Ovary (tissue), 9 donors: Measurements from ENCODE around the gene GRB2. TPM values are rescaled to one million over a fixed set of nuclear protein-coding genes. Genes with fewer than 3 reads are reported as not detected.

ENCODE experiments used
- DNase-seq, 5 donors: peaks; one replicate each; pipeline ENCODE4 v3.0.0-alpha.2; 2019 to 2020
- H3K27ac ChIP-seq, 2 donors: fragments of 200-600 bp; one replicate each; pipeline versions ENCODE4 v1.5.1 to v1.8.0; 2019 to 2022
- H3K27me3 ChIP-seq: fragments of 200-600 bp; one replicate; pipeline ENCODE4 v1.8.0; 2022
- H3K36me3 ChIP-seq: fragments of 200-600 bp; sonication (generic); one replicate; pipeline ENCODE4 v1.5.1; 2019
- H3K4me1 ChIP-seq: one replicate; pipeline ENCODE4 v1.8.1; 2013; ENCODE audit warnings: mild to moderate bottlenecking, moderate library complexity; ENCODE audit not compliant: insufficient read depth
- H3K4me3 ChIP-seq: fragments of 200-600 bp; sonication (generic); one replicate; pipeline ENCODE4 v1.5.1; 2017
- H3K9me3 ChIP-seq, 2 donors: fragments of 200-600 bp in 1 of 2; sonication (generic) in 1 of 2; one replicate each; pipeline versions ENCODE4 v1.5.1 to v1.8.1; 2013 to 2019; ENCODE audit warnings: mild to moderate bottlenecking in 1 of 2, moderate library complexity in 1 of 2
- EP300 ChIP-seq: sonication (generic); formaldehyde crosslinking; IDR thresholded peaks from one replicate; pipeline ENCODE4 v1.6.1; 2017; ENCODE audit warnings: antibody characterized with exemption
- POLR2A ChIP-seq: fragments of 450-650 bp; IDR thresholded peaks from one replicate; pipeline ENCODE4 v1.6.1; 2017; ENCODE audit warnings: antibody characterized with exemption, mild to moderate bottlenecking, moderate library complexity
- WGBS, 3 donors: extraction: QIAGEN DNeasy Blood & Tissue Kit in 1 of 3; methylation state at CpG; one replicate each; pipeline versions ENCODE4 v1.1.5 to v1.1.7; 2013 to 2017; 5-methylcytosine and 5-hydroxymethylcytosine counted together
- intact Hi-C, 4 donors: fragments of 100-400 bp; cut with DNase I; formaldehyde crosslinking; loops; one replicate each; pipeline versions ENCODE4 v1.11.0 to v1.15.1; 2022 to 2023
- polyA plus RNA-seq, 2 donors: library from polyadenylated mRNA; stranded (reverse); fragments of 200-250 nt in 1 of 2; fragments of 350-450 nt in 1 of 2; fragmentation: Illumina TruSeq in 1 of 2; extraction: RNeasy Lipid Tissue Mini Kit (QIAGEN cat#74804) in 1 of 2; gene quantifications; one replicate each; pipeline ENCODE4 v1.2.3, GENCODE V29; 2013 to 2014
- total RNA-seq, 7 donors: library from RNA; depleted of rRNA in 2 of 7; stranded (reverse); fragments of >200 nt in 2 of 7; fragmentation: NEBNext Ultra II Directional in 3 of 7; extraction: Animal tissue kit (Norgen Biotek cat#: 25700) in 3 of 7; gene quantifications; one replicate each; pipeline versions ENCODE4 v1.1.0 to v1.2.4, GENCODE V29; 2016 to 2023
- TF ChIP-seq, protein P1 (sequence below), 3 donors: fragments of 450-650 bp in 2 of 3; fragments of 200-600 bp in 1 of 3; IDR thresholded peaks; one replicate each; pipeline versions ENCODE4 v1.5.1 to v1.8.0; 2016 to 2022; ENCODE audit warnings: antibody characterized with exemption in 3 of 3, mild to moderate bottlenecking in 1 of 3
- donor health status: DM: no; HTN: no; CAD: no; lungs with moderate emphysema.
- donor health status: DM: no; HTN: no; CAD: no.
- donor health status: Bipolar disorder and iron deficiency.
- donor health status: DM: yes; HTN: yes; CAD: no.
- donor health status: DM: no; HTN: no; CAD: no.
- donor health status: DM: yes; HTN: yes; CAD: no.

GRB2 gene
- total and polyA plus RNA-seq, 9 donors, result 41.5 to 88.2 (median 62.6) TPM

DNA sequence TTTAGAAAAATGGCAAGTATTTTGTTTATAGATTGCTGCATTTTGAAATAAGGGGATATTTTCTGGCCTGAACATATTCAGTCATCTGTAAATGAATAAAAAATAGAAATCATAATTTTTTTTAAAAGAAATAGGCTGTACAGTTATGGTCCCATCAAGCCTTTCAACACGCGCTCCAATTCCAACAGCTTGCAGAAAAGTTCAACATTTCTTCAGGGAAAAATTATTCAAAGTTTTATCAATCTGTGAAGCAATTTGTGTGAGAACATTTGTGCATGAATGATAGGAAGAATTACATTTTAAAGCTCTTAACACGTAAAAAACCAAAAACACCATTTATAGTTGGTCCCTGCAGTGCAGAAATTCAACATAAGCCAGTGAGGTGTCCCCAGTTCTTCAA is 65.5 kb downstream of the GRB2 start:
- peaks cover 1% of the 10 kb centered on the region for H3K4me1 ChIP-seq
- no peak overlapping the region for H3K4me3 ChIP-seq
- 89 to 90% (median 90%) methylated on average over 3 of the region's 3 CpGs for WGBS, 3 donors
- no peaks in the 10 kb centered on the region for H3K36me3 ChIP-seq
- H3K27ac ChIP-seq, result no peak overlapping the region
- H3K9me3 ChIP-seq, result no peaks in the 10 kb centered on the region
- DNase-seq, result no peak
- TF ChIP-seq, protein P1, sequence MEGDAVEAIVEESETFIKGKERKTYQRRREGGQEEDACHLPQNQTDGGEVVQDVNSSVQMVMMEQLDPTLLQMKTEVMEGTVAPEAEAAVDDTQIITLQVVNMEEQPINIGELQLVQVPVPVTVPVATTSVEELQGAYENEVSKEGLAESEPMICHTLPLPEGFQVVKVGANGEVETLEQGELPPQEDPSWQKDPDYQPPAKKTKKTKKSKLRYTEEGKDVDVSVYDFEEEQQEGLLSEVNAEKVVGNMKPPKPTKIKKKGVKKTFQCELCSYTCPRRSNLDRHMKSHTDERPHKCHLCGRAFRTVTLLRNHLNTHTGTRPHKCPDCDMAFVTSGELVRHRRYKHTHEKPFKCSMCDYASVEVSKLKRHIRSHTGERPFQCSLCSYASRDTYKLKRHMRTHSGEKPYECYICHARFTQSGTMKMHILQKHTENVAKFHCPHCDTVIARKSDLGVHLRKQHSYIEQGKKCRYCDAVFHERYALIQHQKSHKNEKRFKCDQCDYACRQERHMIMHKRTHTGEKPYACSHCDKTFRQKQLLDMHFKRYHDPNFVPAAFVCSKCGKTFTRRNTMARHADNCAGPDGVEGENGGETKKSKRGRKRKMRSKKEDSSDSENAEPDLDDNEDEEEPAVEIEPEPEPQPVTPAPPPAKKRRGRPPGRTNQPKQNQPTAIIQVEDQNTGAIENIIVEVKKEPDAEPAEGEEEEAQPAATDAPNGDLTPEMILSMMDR (IDR thresholded peaks at IDR 0.05), result no peak
- no peak for TF ChIP-seq EP300
- TF ChIP-seq POLR2A, result no peak
- H3K27me3 ChIP-seq, result no peaks in the 10 kb centered on the region
- intact Hi-C loops, result loop anchor here in 1 of 4 donors (2.0 kb wide), 1 partner anchor 33 kb away; no protein-coding TSS in a partner anchor

DNA sequence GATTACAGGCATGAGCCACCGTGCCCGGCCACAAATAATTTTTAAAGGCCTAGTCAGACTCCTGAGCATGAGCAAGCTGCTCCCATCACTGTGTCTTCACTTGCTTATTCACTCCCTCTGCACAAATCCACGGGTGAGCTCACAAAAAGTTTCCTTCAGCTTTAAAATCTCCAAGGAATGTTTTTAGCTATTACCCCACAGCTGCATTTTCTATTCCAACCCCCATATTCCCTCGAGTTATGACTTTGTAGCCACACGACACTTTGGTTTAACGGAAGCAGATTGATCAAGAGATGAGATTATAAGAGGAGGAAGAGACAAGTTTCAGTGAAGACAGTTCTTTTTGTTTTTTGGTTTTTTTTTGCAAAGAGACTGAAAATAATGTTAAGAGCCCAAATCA is 67.1 kb downstream of the GRB2 start:
- no peaks in the 10 kb centered on the region for H3K36me3 ChIP-seq

DNA sequence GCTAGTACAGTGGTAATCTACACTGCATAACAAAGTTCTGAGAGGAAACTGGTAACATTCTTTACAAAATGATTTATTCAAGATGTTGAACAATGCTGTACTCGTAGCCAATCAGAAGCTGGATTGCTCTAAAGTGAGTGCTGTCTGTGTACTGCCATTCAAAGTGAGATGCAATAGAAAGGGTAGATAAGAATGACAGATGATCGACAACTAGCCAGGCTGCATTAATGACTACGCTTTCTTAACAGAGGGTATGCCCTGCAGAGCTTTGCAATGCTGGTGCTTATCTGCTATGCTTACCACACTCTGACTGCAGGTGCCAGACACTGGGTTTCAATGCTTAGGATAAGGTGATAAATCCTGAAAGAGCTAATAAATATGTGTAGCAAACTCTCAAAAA is 70.2 kb downstream of the GRB2 start:
- H3K36me3 ChIP-seq, result no peaks in the 10 kb centered on the region
- intact Hi-C loops, result no loop called here
- DNase-seq, result no peak
- 89 to 93% (median 90%) methylated on average over 3 of the region's 3 CpGs for WGBS, 3 donors
- H3K27ac ChIP-seq, result no peak overlapping the region
- TF ChIP-seq EP300, result no peak
- TF ChIP-seq, protein P1 (IDR thresholded peaks at IDR 0.05), result no peak
- H3K4me1 ChIP-seq, result peaks cover 9% of the 10 kb centered on the region
- H3K4me3 ChIP-seq, result no peak overlapping the region
- no peaks in the 10 kb centered on the region for H3K27me3 ChIP-seq
- H3K9me3 ChIP-seq, result no peaks in the 10 kb centered on the region

More for the DNA sequence above, 67.1 kb downstream of the GRB2 start:
- H3K27ac ChIP-seq, result no peak overlapping the region
- no peaks in the 10 kb centered on the region for H3K27me3 ChIP-seq
- WGBS, 3 donors, result 56 to 62% (median 59%) methylated on average over 6 of the region's 6 CpGs
- H3K4me1 ChIP-seq, result peaks cover 1% of the 10 kb centered on the region
- no peak for DNase-seq
- TF ChIP-seq EP300 (no peak), POLR2A (no peak)
- TF ChIP-seq, protein P1 (IDR thresholded peaks at IDR 0.05), result no peak
- no peaks in the 10 kb centered on the region for H3K9me3 ChIP-seq
- no peak overlapping the region for H3K4me3 ChIP-seq
- intact Hi-C loops, result no loop called here

DNA sequence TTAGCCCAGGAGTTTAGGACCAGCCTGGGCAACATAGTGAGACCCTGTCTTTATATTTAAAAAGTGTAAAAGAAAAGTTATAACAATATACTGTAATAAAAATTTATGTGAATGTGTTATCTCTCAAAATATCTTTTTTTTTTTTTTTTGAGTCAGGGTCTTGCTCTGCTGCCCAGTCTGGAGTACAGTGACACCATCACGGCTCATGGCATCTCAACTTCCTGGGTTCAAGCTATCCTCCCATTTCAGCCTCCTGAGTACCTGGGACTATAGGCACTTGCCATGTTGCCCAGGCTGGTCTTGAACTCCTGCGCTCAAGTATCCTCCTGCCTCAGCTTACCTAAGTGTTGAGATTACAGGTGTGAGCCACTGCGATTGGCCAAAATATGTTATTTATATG is 70.8 kb downstream of the GRB2 start:
- no peaks in the 10 kb centered on the region for H3K36me3 ChIP-seq
- H3K4me1 ChIP-seq, result peaks cover 9% of the 10 kb centered on the region
- H3K27ac ChIP-seq, result no peak overlapping the region
- no peak overlapping the region for H3K4me3 ChIP-seq
- WGBS, 3 donors, result 91 to 99% (median 92%) methylated on average over 3 of the region's 3 CpGs
- TF ChIP-seq, protein P1 (IDR thresholded peaks at IDR 0.05), result no peak
- TF ChIP-seq EP300 (no peak), POLR2A (no peak)
- H3K27me3 ChIP-seq, result no peaks in the 10 kb centered on the region
- H3K9me3 ChIP-seq, result no peaks in the 10 kb centered on the region
- DNase-seq, result no peak
- intact Hi-C loops, result no loop called here
